Tibial nerve (tissue), 4 donors: ENCODE measurements around the gene DIP2B. TPM values are rescaled to one million over a fixed set of nuclear protein-coding genes. Genes with fewer than 3 reads are reported as not detected.

Experiments used
- DNase-seq, 2 donors: peaks; one replicate each; pipeline ENCODE4 v3.0.0-alpha.2; 2019; ENCODE audit warnings: low spot score in 2 of 2
- H3K27ac ChIP-seq, 4 donors: fragments of 200-600 bp; sonication (generic) in 3 of 4; one replicate each; pipeline ENCODE4 v1.5.1; 2017 to 2019; ENCODE audit warnings: mild to moderate bottlenecking in 1 of 4
- H3K27me3 ChIP-seq, 2 donors: fragments of 200-600 bp; sonication (generic) in 1 of 2; one replicate each; pipeline versions ENCODE4 v1.5.1 to v1.6.0; 2017 to 2019
- H3K36me3 ChIP-seq, 3 donors: fragments of 200-600 bp; sonication (generic); one replicate each; pipeline ENCODE4 v1.5.1; 2018 to 2019
- H3K4me1 ChIP-seq, 4 donors: fragments of 200-600 bp; sonication (generic) in 3 of 4; one replicate each; pipeline ENCODE4 v1.5.1; 2017 to 2019
- H3K4me3 ChIP-seq, 4 donors: fragments of 200-600 bp; sonication (generic) in 3 of 4; one replicate each; pipeline ENCODE4 v1.5.1; 2017 to 2019; ENCODE audit warnings: mild to moderate bottlenecking in 1 of 4, moderate library complexity in 1 of 4
- H3K9me3 ChIP-seq, 4 donors: fragments of 200-600 bp; sonication (generic) in 3 of 4; one replicate each; pipeline ENCODE4 v1.5.1; 2017 to 2019
- CTCF ChIP-seq, 5 experiments: fragments of 200-600 bp in 3 of 5; fragments of 450-650 bp in 2 of 5; sonication (generic) in 3 of 5; IDR thresholded peaks; one replicate each; pipeline ENCODE4 v1.5.1; 2016 to 2019; ENCODE audit warnings: antibody characterized with exemption in 5 of 5, mild to moderate bottlenecking in 3 of 5, moderate library complexity in 2 of 5
- EP300 ChIP-seq, 2 donors: sonication (generic); formaldehyde crosslinking; IDR thresholded peaks; one replicate each; pipeline ENCODE4 v1.6.1; 2017; ENCODE audit warnings: antibody characterized with exemption in 2 of 2, mild to moderate bottlenecking in 1 of 2
- POLR2A ChIP-seq, 2 donors: fragments of 450-650 bp; IDR thresholded peaks; one replicate each; pipeline ENCODE4 v1.6.1; 2017; ENCODE audit warnings: antibody characterized with exemption in 2 of 2, mild to moderate bottlenecking in 2 of 2, moderate library complexity in 2 of 2
- WGBS, 2 donors: methylation state at CpG; one replicate each; pipeline ENCODE4 v1.1.5; 2018; 5-methylcytosine and 5-hydroxymethylcytosine counted together
- total RNA-seq, 4 donors: library from RNA; depleted of rRNA; stranded (reverse); fragments of >200 nt; gene quantifications; one replicate each; pipeline ENCODE4 v1.1.0, GENCODE V29; 2016

The DIP2B gene
- total RNA-seq, 4 donors from 2014 or later, result 38.6 to 59.0 (median 44.8) TPM

GRCh38 chr12:50749459-50749882 is 244.7 kb downstream of the DIP2B start:
- 97 to 98% methylated on average over 2 of the region's 2 CpGs for WGBS, 2 donors
- TF ChIP-seq POLR2A (IDR thresholded peaks at IDR 0.05), result no peak
- TF ChIP-seq EP300 (IDR thresholded peaks at IDR 0.05), result no peak
- TF ChIP-seq CTCF (IDR thresholded peaks at IDR 0.05), result no peak
- Histone ChIP-seq H3K9me3 (no peaks in the 10 kb centered on the region), H3K27me3 (no peaks in the 10 kb centered on the region), H3K36me3 (peaks cover 0 to 63% (median 11%) of the 10 kb centered on the region in 3 donors), H3K27ac (no peak overlapping the region), H3K4me1 (no peaks in the 10 kb centered on the region), H3K4me3 (no peak overlapping the region)
- no peak for DNase-seq

- Histone ChIP-seq H3K27me3 (no peaks in the 10 kb centered on the region), H3K4me3 (no peak overlapping the region), H3K4me1 (no peaks in the 10 kb centered on the region), H3K9me3 (no peaks in the 10 kb centered on the region), H3K36me3 (peaks cover 0 to 55% (median 4%) of the 10 kb centered on the region in 3 donors), H3K27ac (no peak overlapping the region)
- DNase-seq, result no peak
- TF ChIP-seq EP300 (IDR thresholded peaks at IDR 0.05) (no peak), CTCF (IDR thresholded peaks at IDR 0.05) (no peak), POLR2A (IDR thresholded peaks at IDR 0.05) (no peak)
- 93% methylated on average over 4 of the region's 4 CpGs for WGBS, 2 donors
These were observed 245.6 kb downstream of the DIP2B start for GRCh38 chr12:50750366-50750765.

GRCh38 chr12:50751948-50752721 is 247.3 kb downstream of the DIP2B start:
- no peak overlapping the region for H3K27ac ChIP-seq
- WGBS, 2 donors, result 79 to 83% methylated on average over 6 of the region's 6 CpGs
- DNase-seq, result no peak
- no peak overlapping the region for H3K4me3 ChIP-seq
- peaks cover 0 to 37% (median 0%) of the 10 kb centered on the region in 3 donors for H3K36me3 ChIP-seq
- H3K4me1 ChIP-seq, result no peaks in the 10 kb centered on the region
- no peaks in the 10 kb centered on the region for H3K9me3 ChIP-seq
- no peak for TF ChIP-seq POLR2A (IDR thresholded peaks at IDR 0.05)
- no peak for TF ChIP-seq EP300 (IDR thresholded peaks at IDR 0.05)
- no peaks in the 10 kb centered on the region for H3K27me3 ChIP-seq

GRCh38 chr12:50753232-50753769 is 248.5 kb downstream of the DIP2B start:
- 94% methylated on average over 5 of the region's 5 CpGs for WGBS, 2 donors
- no peak for DNase-seq
- no peak overlapping the region for H3K4me3 ChIP-seq
- no peaks in the 10 kb centered on the region for H3K4me1 ChIP-seq
- no peaks in the 10 kb centered on the region for H3K27me3 ChIP-seq
- H3K9me3 ChIP-seq, result no peaks in the 10 kb centered on the region
- TF ChIP-seq POLR2A (IDR thresholded peaks at IDR 0.05) (no peak), CTCF (IDR thresholded peaks at IDR 0.05) (no peak), EP300 (IDR thresholded peaks at IDR 0.05) (no peak)
- H3K36me3 ChIP-seq, result peaks cover 0 to 25% (median 0%) of the 10 kb centered on the region in 3 donors
- H3K27ac ChIP-seq, result no peak overlapping the region

- no peaks in the 10 kb centered on the region for H3K27me3 ChIP-seq
- H3K9me3 ChIP-seq, result no peaks in the 10 kb centered on the region
- peak; percentile 82 to 85 for DNase-seq
- 0 to 1% methylated on average over 21 to 43 of the region's 51 CpGs for WGBS, 2 donors
- H3K4me1 ChIP-seq, result peaks cover 0 to 37% (median 17%) of the 10 kb centered on the region in 4 donors
- no peaks in the 10 kb centered on the region for H3K36me3 ChIP-seq
- peak; percentile 34 to 69 for TF ChIP-seq POLR2A (IDR thresholded peaks at IDR 0.05)
- peak; percentile 47 to 95 for TF ChIP-seq EP300 (IDR thresholded peaks at IDR 0.05)
- peak in 1 of 5 experiments; percentile 31 for TF ChIP-seq CTCF (IDR thresholded peaks at IDR 0.05)
- peak within 1 kb of the TSS; percentile 52 to 99 (median 90) for H3K4me3 ChIP-seq
- H3K27ac ChIP-seq, result peak within 1 kb of the TSS; percentile 91 to 99 (median 98)
These were observed 259.0 kb downstream of the DIP2B start, which contains the start of gene ATF1 for GRCh38 chr12:50763639-50764285. TSS of gene ATF1 (plus strand) at chr12:50764101. CDS start at chr12:50780146, 16,045 bp downstream.
